Glomerular visceral epithelial cell (primary cell): ENCODE results near the gene ZFAND4.
A peak's percentile ranks its signal among the peaks of the same experiment; 100 is the strongest.
"Not testable (repeated sequence)": the region's sequence is repeated elsewhere in the genome, so short reads cannot be mapped to it uniquely, and the experiment has no call there.

Experiments
- DNase-seq: peaks from one replicate; pipeline ENCODE4 v3.0.0-alpha.2; 2016; ENCODE audit errors: extremely low spot score

ZFAND4 gene

GRCh38 chr10:45672181-45673073 lies at the start of gene ZFAND4:
ZFAND4 (minus strand) TSS chr10:45672772; CDS start chr10:45663725, 9,047 bp downstream.
- peak; percentile 98 for DNase-seq

GRCh38 chr10:45721503-45721902 lies 48.9 kb upstream of the ZFAND4 start:
- not testable (repeated sequence) for DNase-seq

GRCh38 chr10:45717642-45718041 lies 45.1 kb upstream of the ZFAND4 start:
- DNase-seq: not testable (repeated sequence)

GRCh38 chr10:45717053-45717452 lies 44.5 kb upstream of the ZFAND4 start:
- DNase-seq: not testable (repeated sequence)

- not testable (repeated sequence) for DNase-seq
Observed at GRCh38 chr10:45711223-45711622, 38.7 kb upstream of the ZFAND4 start.

GRCh38 chr10:45710200-45710796 lies 37.7 kb upstream of the ZFAND4 start:
- DNase-seq: not testable (repeated sequence)

- not testable (repeated sequence) for DNase-seq
Observed at GRCh38 chr10:45678467-45678866, 5.9 kb upstream of the ZFAND4 start.

GRCh38 chr10:45675388-45675787 lies 2.8 kb upstream of the ZFAND4 start:
- DNase-seq: no peak

GRCh38 chr10:45673074-45673648 lies 589 bp upstream of the ZFAND4 start:
- DNase-seq: peak; percentile 55

GRCh38 chr10:45671300-45671699 lies 1.3 kb downstream of the ZFAND4 start:
- not testable (repeated sequence) for DNase-seq

GRCh38 chr10:45669897-45670296 lies 2.7 kb downstream of the ZFAND4 start:
- DNase-seq: not testable (repeated sequence)

GRCh38 chr10:45660876-45661411 lies 11.6 kb downstream of the ZFAND4 start:
- DNase-seq: no peak

- no peak for DNase-seq
Observed at GRCh38 chr10:45657033-45657926, 15.3 kb downstream of the ZFAND4 start.

- DNase-seq: no peak
Observed at GRCh38 chr10:45655219-45655618, 17.4 kb downstream of the ZFAND4 start.

- DNase-seq: not testable (repeated sequence)
Observed at GRCh38 chr10:45654753-45655141, 17.8 kb downstream of the ZFAND4 start.

GRCh38 chr10:45653454-45653853 lies 19.1 kb downstream of the ZFAND4 start:
- no peak for DNase-seq

- DNase-seq: no peak
Observed at GRCh38 chr10:45652511-45652910, 20.1 kb downstream of the ZFAND4 start.

GRCh38 chr10:45649296-45649695 lies 23.3 kb downstream of the ZFAND4 start:
- no peak for DNase-seq

GRCh38 chr10:45647118-45647517 lies 25.5 kb downstream of the ZFAND4 start:
- no peak for DNase-seq

GRCh38 chr10:45646384-45647050 lies 26.1 kb downstream of the ZFAND4 start:
- no peak for DNase-seq

GRCh38 chr10:45644527-45644926 lies 28.0 kb downstream of the ZFAND4 start:
- no peak for DNase-seq
